NCI-H1105 (cell line): ENCODE measurements around the gene ANKRD65.
A peak's percentile ranks its signal among the peaks of the same experiment; 100 is the strongest.
"Not testable (repeated sequence)": the region's sequence is repeated elsewhere in the genome, so short reads cannot be mapped to it uniquely, and the experiment has no call there.

Experiments
- DNase-seq: peaks from one replicate; lab custom pipeline; 2025; lab: John Stamatoyannopoulos, UW

ANKRD65 gene

GRCh38 chr1:1393428-1393827 is 27.6 kb downstream of the ANKRD65 start:
- DNase-seq, result no peak

GRCh38 chr1:1393014-1393413 is 28.1 kb downstream of the ANKRD65 start:
- no peak for DNase-seq

GRCh38 chr1:1391225-1391624 is 29.9 kb downstream of the ANKRD65 start:
- DNase-seq, result no peak

GRCh38 chr1:1390675-1391074 is 30.4 kb downstream of the ANKRD65 start:
- DNase-seq, result no peak

- no peak for DNase-seq
Observed at GRCh38 chr1:1388078-1388472, 33.0 kb downstream of the ANKRD65 start.

GRCh38 chr1:1387098-1388077 is 33.7 kb downstream of the ANKRD65 start:
- DNase-seq, result no peak

GRCh38 chr1:1385931-1386330 is 35.1 kb downstream of the ANKRD65 start:
- no peak for DNase-seq

- DNase-seq, result not testable (repeated sequence)
Observed at GRCh38 chr1:1385339-1385738, 35.7 kb downstream of the ANKRD65 start.

- no peak for DNase-seq
Observed at GRCh38 chr1:1381294-1381693, 39.8 kb downstream of the ANKRD65 start.

- no peak for DNase-seq
Observed at GRCh38 chr1:1380860-1381259, 40.2 kb downstream of the ANKRD65 start.

GRCh38 chr1:1377540-1378205 is 43.4 kb downstream of the ANKRD65 start:
- no peak for DNase-seq

GRCh38 chr1:1376551-1377226 is 44.4 kb downstream of the ANKRD65 start:
- no peak for DNase-seq

GRCh38 chr1:1374929-1375662 is 46.0 kb downstream of the ANKRD65 start, which contains the start of gene AURKAIP1:
TSS of gene AURKAIP1 (minus strand) at chr1:1375207. CDS start at chr1:1374756, 451 bp downstream.
- peak; percentile 99 for DNase-seq

- no peak for DNase-seq
Observed at GRCh38 chr1:1374589-1374928, 46.5 kb downstream of the ANKRD65 start.

GRCh38 chr1:1373815-1374588 is 47.1 kb downstream of the ANKRD65 start:
- no peak for DNase-seq

GRCh38 chr1:1373051-1373814 is 47.8 kb downstream of the ANKRD65 start:
- DNase-seq, result no peak

GRCh38 chr1:1371746-1372711 is 49.0 kb downstream of the ANKRD65 start:
- peak; percentile 23 for DNase-seq

GRCh38 chr1:1371364-1371745 is 49.7 kb downstream of the ANKRD65 start:
- DNase-seq, result no peak

GRCh38 chr1:1370771-1371300 is 50.2 kb downstream of the ANKRD65 start:
- no peak for DNase-seq
